Kidney (tissue), 14 donors: ENCODE measurements around the gene PTF1A. TPM values are rescaled to one million over a fixed set of nuclear protein-coding genes. Genes with fewer than 3 reads are reported as not detected.

Source experiments
- DNase-seq, 5 donors: peaks; one replicate each; pipeline ENCODE4 v3.0.0-alpha.2; 2013 to 2020
- FAIRE-seq: peaks from 2 replicates; lab custom pipeline; 2012; peaks lifted over from hg19 to GRCh38; lab: Jason Lieb, UNC
- H3K27ac ChIP-seq, 2 donors: one replicate each; pipeline ENCODE4 v1.7.0; 2013; ENCODE audit warnings: low read depth in 2 of 2, low read length in 2 of 2, inconsistent platforms in 1 of 2
- H3K27me3 ChIP-seq: one replicate; pipeline ENCODE4 v1.7.1; 2013; ENCODE audit warnings: low read length, inconsistent platforms; ENCODE audit not compliant: control insufficient read depth, insufficient read depth
- H3K36me3 ChIP-seq, 3 donors: one replicate each; pipeline versions ENCODE4 v1.7.0 to v1.7.1; 2013; ENCODE audit warnings: low read length in 3 of 3, control low read depth in 1 of 3, inconsistent platforms in 1 of 3; ENCODE audit not compliant: insufficient read depth in 3 of 3, control insufficient read depth in 2 of 3
- H3K4me1 ChIP-seq, 3 donors: one replicate each; pipeline versions ENCODE4 v1.7.0 to v1.7.1; 2013; ENCODE audit warnings: low read length in 3 of 3, inconsistent platforms in 1 of 3, low read depth in 1 of 3; ENCODE audit not compliant: control insufficient read depth in 2 of 3, insufficient read depth in 2 of 3
- H3K4me3 ChIP-seq, 3 donors: one replicate each; pipeline versions ENCODE4 v1.7.0 to v1.8.1; 2013; ENCODE audit warnings: low read length in 3 of 3, control low read depth in 1 of 3, inconsistent platforms in 1 of 3
- H3K9ac ChIP-seq, 3 donors: one replicate each; pipeline versions ENCODE4 v1.7.0 to v1.7.1; 2013; ENCODE audit warnings: low read length in 3 of 3, control low read depth in 1 of 3, inconsistent platforms in 1 of 3
- H3K9me3 ChIP-seq, 3 donors: one replicate each; pipeline versions ENCODE4 v1.7.0 to v1.7.1; 2013; ENCODE audit warnings: low read length in 3 of 3, control low read depth in 1 of 3, inconsistent platforms in 1 of 3; ENCODE audit not compliant: control insufficient read depth in 2 of 3, insufficient read depth in 1 of 3
- intact Hi-C: fragments of 100-400 bp; cut with DNase I; formaldehyde crosslinking; loops from one replicate; pipeline ENCODE4 v1.11.1; 2022
- polyA plus RNA-seq: library from polyadenylated mRNA; stranded (reverse); fragments of 350-450 nt; fragmentation: Illumina TruSeq; extraction: RNeasy Lipid Tissue Mini Kit (QIAGEN cat#74804); gene quantifications from one replicate; pipeline ENCODE4 v1.2.3, GENCODE V29; 2014; ENCODE audit warnings: low read depth, low replicate concordance; ENCODE audit not compliant: insufficient read depth
- total RNA-seq: library from RNA; stranded (reverse); fragmentation: NEBNext Ultra II Directional; extraction: Animal tissue kit (Norgen Biotek cat#: 25700); gene quantifications from one replicate; pipeline ENCODE4 v1.2.1, GENCODE V29; 2021
- TF ChIP-seq, protein P1 (sequence below): IDR thresholded peaks from 3 replicates; pipeline ENCODE4 v1.5.1; 2012; ENCODE audit warnings: mild to moderate bottlenecking, moderate library complexity, borderline replicate concordance; ENCODE audit not compliant: insufficient read depth; ENCODE audit errors: extremely low read depth
- donor health status: control.
- donor health status: control.
- donor health status: control.
- donor health status: control.
- donor health status: control.
- donor health status: DM: yes; HTN: yes; CAD: no.
- donor health status: Normal renal cell carcinoma (clear cell type).

The PTF1A gene
- total and polyA plus RNA-seq, 2 donors from 2014 or later, result not detected

DNA sequence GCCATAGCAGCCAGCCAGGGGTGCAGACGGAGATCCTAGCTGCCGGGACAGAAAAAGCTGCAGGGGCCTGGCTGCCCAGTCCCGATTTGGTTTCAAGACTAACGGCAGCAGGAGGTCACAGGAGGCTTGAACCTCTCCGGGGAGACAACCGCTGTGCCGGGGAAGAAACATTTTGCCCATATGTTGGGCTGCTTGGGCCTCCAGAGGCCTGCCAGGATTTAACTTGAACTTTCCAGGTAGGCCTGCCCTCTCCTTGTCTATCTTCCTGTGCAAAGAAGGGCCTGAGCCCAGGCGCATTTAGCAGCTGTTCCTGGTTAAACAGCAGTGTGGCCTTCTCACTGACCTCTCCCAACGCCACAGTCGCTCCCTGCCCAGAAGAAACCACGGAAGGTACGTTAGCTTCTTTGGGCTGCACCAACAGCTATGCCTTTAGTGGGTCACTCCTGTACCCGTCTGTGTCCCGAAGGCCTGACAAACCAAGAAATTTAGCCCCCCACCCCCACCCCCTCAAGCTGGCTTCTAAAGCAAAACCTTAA is 17.1 kb upstream of the PTF1A start:
- Histone ChIP-seq H3K4me3 (no peak overlapping the region), H3K4me1 (no peaks in the 10 kb centered on the region), H3K9ac (no peak overlapping the region), H3K9me3 (no peaks in the 10 kb centered on the region), H3K27ac (no peak overlapping the region), H3K27me3 (peaks cover 26% of the 10 kb centered on the region), H3K36me3 (no peaks in the 10 kb centered on the region)
- DNase-seq (no peak), FAIRE-seq (no peak)
- TF ChIP-seq, protein P1, sequence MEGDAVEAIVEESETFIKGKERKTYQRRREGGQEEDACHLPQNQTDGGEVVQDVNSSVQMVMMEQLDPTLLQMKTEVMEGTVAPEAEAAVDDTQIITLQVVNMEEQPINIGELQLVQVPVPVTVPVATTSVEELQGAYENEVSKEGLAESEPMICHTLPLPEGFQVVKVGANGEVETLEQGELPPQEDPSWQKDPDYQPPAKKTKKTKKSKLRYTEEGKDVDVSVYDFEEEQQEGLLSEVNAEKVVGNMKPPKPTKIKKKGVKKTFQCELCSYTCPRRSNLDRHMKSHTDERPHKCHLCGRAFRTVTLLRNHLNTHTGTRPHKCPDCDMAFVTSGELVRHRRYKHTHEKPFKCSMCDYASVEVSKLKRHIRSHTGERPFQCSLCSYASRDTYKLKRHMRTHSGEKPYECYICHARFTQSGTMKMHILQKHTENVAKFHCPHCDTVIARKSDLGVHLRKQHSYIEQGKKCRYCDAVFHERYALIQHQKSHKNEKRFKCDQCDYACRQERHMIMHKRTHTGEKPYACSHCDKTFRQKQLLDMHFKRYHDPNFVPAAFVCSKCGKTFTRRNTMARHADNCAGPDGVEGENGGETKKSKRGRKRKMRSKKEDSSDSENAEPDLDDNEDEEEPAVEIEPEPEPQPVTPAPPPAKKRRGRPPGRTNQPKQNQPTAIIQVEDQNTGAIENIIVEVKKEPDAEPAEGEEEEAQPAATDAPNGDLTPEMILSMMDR, result no peak
- intact Hi-C loops, result no loop called here

DNA sequence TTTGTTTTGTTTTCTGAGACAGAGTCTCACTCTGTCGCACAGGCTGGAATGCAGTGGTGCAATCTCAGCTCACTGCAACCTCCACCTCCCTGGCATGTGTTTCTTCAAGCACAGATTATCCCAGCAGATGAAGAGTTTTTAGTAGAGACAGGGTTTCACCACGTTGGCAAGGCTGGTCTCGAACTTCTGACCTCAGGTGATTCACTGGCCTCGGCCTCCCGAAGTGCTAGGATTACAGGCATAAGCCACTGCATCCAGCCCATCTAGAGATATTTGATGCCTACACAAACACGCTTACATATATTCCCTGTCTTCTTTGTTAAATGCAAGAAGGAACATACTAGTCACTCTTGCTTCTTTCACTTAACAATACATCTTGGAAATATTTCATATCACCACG is 5.9 kb upstream of the PTF1A start:
- H3K4me3 ChIP-seq, result no peak overlapping the region
- no peak overlapping the region for H3K27ac ChIP-seq
- intact Hi-C loops, result no loop called here
- no peak overlapping the region for H3K9ac ChIP-seq
- DNase-seq (no peak), FAIRE-seq (no peak)
- H3K27me3 ChIP-seq, result peaks cover 15% of the 10 kb centered on the region
- no peaks in the 10 kb centered on the region for H3K36me3 ChIP-seq
- no peaks in the 10 kb centered on the region for H3K9me3 ChIP-seq
- TF ChIP-seq, protein P1, result no peak
- H3K4me1 ChIP-seq, result no peaks in the 10 kb centered on the region

DNA sequence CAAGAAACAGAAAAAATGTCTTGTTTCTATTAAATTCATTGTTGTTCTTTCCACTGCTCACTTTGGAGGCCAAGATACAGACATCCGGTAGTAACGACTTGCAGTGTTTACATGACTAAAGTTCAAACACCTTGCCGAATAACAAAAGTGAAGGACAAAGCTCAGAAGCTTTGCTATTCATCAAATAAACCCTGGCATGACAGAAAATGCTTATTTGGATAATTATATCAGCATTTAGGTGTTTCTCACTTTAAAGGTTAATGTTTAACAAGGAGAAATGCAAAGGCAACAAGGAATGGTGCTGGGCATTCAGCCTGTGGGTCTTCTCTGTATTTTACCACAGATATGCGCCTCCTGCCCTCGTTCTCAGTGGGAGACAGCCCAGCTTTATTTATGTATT is 5.4 kb upstream of the PTF1A start:
- Histone ChIP-seq H3K4me3 (no peak overlapping the region), H3K9ac (no peak overlapping the region), H3K9me3 (no peaks in the 10 kb centered on the region), H3K27me3 (peaks cover 13% of the 10 kb centered on the region), H3K36me3 (no peaks in the 10 kb centered on the region), H3K27ac (no peak overlapping the region), H3K4me1 (no peaks in the 10 kb centered on the region)
- intact Hi-C loops, result no loop called here
- FAIRE-seq (no peak), DNase-seq (no peak)
- TF ChIP-seq, protein P1, result no peak

DNA sequence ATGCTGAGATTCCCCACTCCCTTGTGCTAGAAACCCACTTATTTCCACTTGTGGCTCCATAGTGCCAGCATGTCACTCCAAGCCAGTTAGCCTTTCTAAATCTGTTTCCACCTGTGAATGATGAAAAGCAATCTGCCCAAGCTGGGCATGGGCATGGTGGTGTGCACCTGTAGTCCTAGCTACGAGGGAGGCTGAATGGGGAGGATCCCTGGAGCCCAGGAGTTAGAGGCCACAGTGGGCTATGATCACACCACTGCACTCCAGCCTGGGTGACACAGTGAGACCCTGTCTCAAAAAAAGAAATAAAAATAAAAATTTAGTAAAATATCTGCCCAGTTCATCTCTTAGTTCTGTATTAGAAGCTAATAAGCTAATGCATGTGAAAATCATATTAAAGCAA is 5.0 kb upstream of the PTF1A start:
- H3K36me3 ChIP-seq, result no peaks in the 10 kb centered on the region
- FAIRE-seq (no peak), DNase-seq (no peak)
- H3K4me3 ChIP-seq, result no peak overlapping the region
- H3K27me3 ChIP-seq, result peaks cover 13% of the 10 kb centered on the region
- no peaks in the 10 kb centered on the region for H3K4me1 ChIP-seq
- H3K9ac ChIP-seq, result no peak overlapping the region
- H3K27ac ChIP-seq, result no peak overlapping the region
- intact Hi-C loops, result no loop called here
- TF ChIP-seq, protein P1, result no peak
- H3K9me3 ChIP-seq, result no peaks in the 10 kb centered on the region
